ENCODE results near the gene SPAST. TPM values are rescaled to one million over a fixed set of nuclear protein-coding genes. Genes with fewer than 3 reads are reported as not detected.

Gene SPAST
- total and polyA plus RNA-seq, 2 of the 13 experiments (the other 11 are each of a cell fraction or from before 2014, with no cell fraction given) = 11.5 to 40.4 TPM

GRCh38 chr2:32039447-32040219, 23.7 kb upstream of the SPAST start, which contains the start of gene DPY30 (continued):
- TF ChIP-seq ZNF407 (CRISPR knock-in tag; IDR thresholded peaks at IDR 0.05; ENCODE audit: not compliant biosample characterization) (peak; percentile 89), NFKBIZ (CRISPR knock-in tag; IDR thresholded peaks at IDR 0.05) (0 out of 2 replicates have a peak, but pooled peaks have one; percentile 59), MBD4 (IDR thresholded peaks at IDR 0.05; ENCODE audit: borderline replicate concordance, low read length) (no peak), ZNF275 (CRISPR knock-in tag; IDR thresholded peaks at IDR 0.05; ENCODE audit: borderline replicate concordance) (peak; percentile 75; the same call in 1 of the 2 replicates), ELK4 (CRISPR knock-in tag; IDR thresholded peaks at IDR 0.05; ENCODE audit: borderline replicate concordance) (0 out of 2 replicates have a peak, but pooled peaks have one; percentile 23), ZNF441 (CRISPR knock-in tag; IDR thresholded peaks at IDR 0.05; ENCODE audit: borderline replicate concordance) (no peak; the same call in 1 of the 2 replicates)

All from HepG2 (cell line).